Measurements from ENCODE around the gene DIP2C. TPM values are rescaled to one million over a fixed set of nuclear protein-coding genes. Genes with fewer than 3 reads are reported as not detected.
A peak's percentile ranks its signal among the peaks of the same experiment; 100 is the strongest.

The DIP2C gene
- total RNA-seq, 1 experiment from 2014 or later: 11.0 TPM

DNA sequence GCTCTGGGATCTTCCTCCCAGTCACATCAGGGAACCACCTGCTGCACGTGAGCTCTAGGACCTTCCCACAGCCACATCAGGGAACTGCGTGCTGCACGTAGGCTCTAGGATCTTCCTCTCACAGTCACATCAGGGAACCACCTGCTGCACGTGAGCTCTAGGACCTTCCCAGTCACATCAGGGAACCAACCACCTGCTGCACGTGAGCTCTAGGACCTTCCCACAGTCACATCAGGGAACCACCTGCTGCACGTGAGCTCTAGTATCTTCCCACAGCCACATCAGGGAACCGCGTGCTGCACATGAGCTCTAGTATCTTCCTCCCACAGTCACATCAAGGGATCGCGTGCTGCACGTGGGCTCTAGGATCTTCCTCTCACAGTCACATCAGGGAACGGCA lies 229.7 kb downstream of the DIP2C start:
- TF ChIP-seq, protein P1, sequence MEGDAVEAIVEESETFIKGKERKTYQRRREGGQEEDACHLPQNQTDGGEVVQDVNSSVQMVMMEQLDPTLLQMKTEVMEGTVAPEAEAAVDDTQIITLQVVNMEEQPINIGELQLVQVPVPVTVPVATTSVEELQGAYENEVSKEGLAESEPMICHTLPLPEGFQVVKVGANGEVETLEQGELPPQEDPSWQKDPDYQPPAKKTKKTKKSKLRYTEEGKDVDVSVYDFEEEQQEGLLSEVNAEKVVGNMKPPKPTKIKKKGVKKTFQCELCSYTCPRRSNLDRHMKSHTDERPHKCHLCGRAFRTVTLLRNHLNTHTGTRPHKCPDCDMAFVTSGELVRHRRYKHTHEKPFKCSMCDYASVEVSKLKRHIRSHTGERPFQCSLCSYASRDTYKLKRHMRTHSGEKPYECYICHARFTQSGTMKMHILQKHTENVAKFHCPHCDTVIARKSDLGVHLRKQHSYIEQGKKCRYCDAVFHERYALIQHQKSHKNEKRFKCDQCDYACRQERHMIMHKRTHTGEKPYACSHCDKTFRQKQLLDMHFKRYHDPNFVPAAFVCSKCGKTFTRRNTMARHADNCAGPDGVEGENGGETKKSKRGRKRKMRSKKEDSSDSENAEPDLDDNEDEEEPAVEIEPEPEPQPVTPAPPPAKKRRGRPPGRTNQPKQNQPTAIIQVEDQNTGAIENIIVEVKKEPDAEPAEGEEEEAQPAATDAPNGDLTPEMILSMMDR (IDR thresholded peaks at IDR 0.05; ENCODE audit: unreplicated experiment): no peak
- intact Hi-C loops (cut with micrococcal nuclease; ENCODE audit: unreplicated experiment): no loop called here
- no TSS peak for BruUV-seq (replicated peaks)
- H3K36me3 Mint-ChIP-seq (ENCODE audit: insufficient read depth, unreplicated experiment): no peaks in the 10 kb centered on the region
- no peak overlapping the region for H3K4me3 Mint-ChIP-seq (ENCODE audit: low read depth, unreplicated experiment)
- no peak overlapping the region for H3K27ac Mint-ChIP-seq (ENCODE audit: unreplicated experiment)
- CTCF ChIA-PET: interaction anchor here (0.7 kb wide), 2 partner anchors 60 to 348 kb away, joined by 3 to 5 read pairs; no protein-coding TSS in a partner anchor
- no peak for DNase-seq
- peaks cover 2% of the 10 kb centered on the region for H3K9me3 Mint-ChIP-seq (ENCODE audit: low read depth, unreplicated experiment)
- H3K4me1 Mint-ChIP-seq (ENCODE audit: low read depth, unreplicated experiment): peaks cover 5% of the 10 kb centered on the region
- H3K27me3 Mint-ChIP-seq (ENCODE audit: unreplicated experiment): no peaks in the 10 kb centered on the region

DNA sequence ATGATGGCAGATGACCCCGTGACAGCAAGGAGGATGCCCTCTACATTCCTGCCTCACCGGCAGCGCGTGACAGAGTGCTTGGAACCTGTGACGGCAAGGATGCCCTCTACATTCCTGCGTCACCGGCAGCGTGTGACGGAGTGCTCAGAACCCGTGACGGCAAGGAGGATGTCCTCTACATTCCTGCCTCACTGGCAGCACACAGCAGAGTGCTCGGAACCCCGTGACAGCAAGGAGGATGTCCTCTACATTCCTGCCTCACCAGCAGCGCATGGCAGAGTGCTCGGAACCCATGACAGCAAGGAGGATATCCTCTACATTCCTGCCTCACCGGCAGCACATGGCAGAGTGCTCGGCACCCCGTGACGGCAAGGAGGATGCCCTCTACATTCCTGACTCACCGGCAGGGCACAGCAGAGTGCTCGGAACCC lies 231.0 kb downstream of the DIP2C start:
- Mint-ChIP-seq H3K36me3 (ENCODE audit: insufficient read depth, unreplicated experiment) (no peaks in the 10 kb centered on the region), H3K4me3 (ENCODE audit: low read depth, unreplicated experiment) (no peak overlapping the region), H3K4me1 (ENCODE audit: low read depth, unreplicated experiment) (peaks cover 9% of the 10 kb centered on the region), H3K27me3 (ENCODE audit: unreplicated experiment) (no peaks in the 10 kb centered on the region), H3K27ac (ENCODE audit: unreplicated experiment) (no peak overlapping the region), H3K9me3 (ENCODE audit: low read depth, unreplicated experiment) (peaks cover 2% of the 10 kb centered on the region)
- TF ChIP-seq, protein P1 (IDR thresholded peaks at IDR 0.05; ENCODE audit: unreplicated experiment): no peak
- CTCF ChIA-PET: no interaction called here
- no peak for DNase-seq
- BruUV-seq (replicated peaks): no TSS peak
- intact Hi-C loops (cut with micrococcal nuclease; ENCODE audit: unreplicated experiment): no loop called here

GRCh38 chr10:456486-456885 lies 233.0 kb downstream of the DIP2C start:
- intact Hi-C loops (cut with micrococcal nuclease; ENCODE audit: unreplicated experiment): no loop called here
- no peaks in the 10 kb centered on the region for H3K36me3 Mint-ChIP-seq (ENCODE audit: insufficient read depth, unreplicated experiment)
- no peak overlapping the region for H3K27ac Mint-ChIP-seq (ENCODE audit: unreplicated experiment)
- peaks cover 9% of the 10 kb centered on the region for H3K4me1 Mint-ChIP-seq (ENCODE audit: low read depth, unreplicated experiment)
- no peaks in the 10 kb centered on the region for H3K9me3 Mint-ChIP-seq (ENCODE audit: low read depth, unreplicated experiment)
- TF ChIP-seq, protein P1 (IDR thresholded peaks at IDR 0.05; ENCODE audit: unreplicated experiment): no peak
- no peak overlapping the region for H3K4me3 Mint-ChIP-seq (ENCODE audit: low read depth, unreplicated experiment)
- no peaks in the 10 kb centered on the region for H3K27me3 Mint-ChIP-seq (ENCODE audit: unreplicated experiment)
- no TSS peak for BruUV-seq (replicated peaks)
- no peak for DNase-seq
- CTCF ChIA-PET: interaction anchor here (0.7 kb wide), 1 partner anchor 589 kb away, joined by 3 read pairs; no protein-coding TSS in a partner anchor

DNA sequence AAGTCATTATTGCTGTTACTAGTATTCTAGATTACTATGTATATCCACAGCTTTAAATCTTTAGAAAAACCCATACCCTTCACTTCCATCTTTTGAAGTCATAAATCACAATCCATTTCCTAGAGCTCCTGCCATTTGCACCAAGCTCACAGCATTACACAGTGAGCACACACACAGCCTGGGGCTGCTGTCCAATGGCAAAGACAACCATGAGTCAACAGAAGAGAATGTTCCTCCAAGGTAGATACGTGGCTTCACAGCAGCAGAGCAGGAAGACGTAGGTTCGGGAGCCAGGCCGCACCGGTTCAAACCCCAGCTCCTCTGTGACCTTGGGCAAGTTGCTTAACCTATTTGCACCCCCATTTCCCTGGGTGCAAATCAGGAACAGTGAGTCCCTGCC lies 234.6 kb downstream of the DIP2C start:
- H3K27me3 Mint-ChIP-seq (ENCODE audit: unreplicated experiment): no peaks in the 10 kb centered on the region
- CTCF ChIA-PET: no interaction called here
- TF ChIP-seq, protein P1 (IDR thresholded peaks at IDR 0.05; ENCODE audit: unreplicated experiment): no peak
- no peak overlapping the region for H3K4me3 Mint-ChIP-seq (ENCODE audit: low read depth, unreplicated experiment)
- intact Hi-C loops (cut with micrococcal nuclease; ENCODE audit: unreplicated experiment): no loop called here
- H3K4me1 Mint-ChIP-seq (ENCODE audit: low read depth, unreplicated experiment): peaks cover 9% of the 10 kb centered on the region
- BruUV-seq (replicated peaks): no TSS peak
- DNase-seq: peak; percentile 47
- H3K27ac Mint-ChIP-seq (ENCODE audit: unreplicated experiment): no peak overlapping the region
- no peaks in the 10 kb centered on the region for H3K36me3 Mint-ChIP-seq (ENCODE audit: insufficient read depth, unreplicated experiment)
- H3K9me3 Mint-ChIP-seq (ENCODE audit: low read depth, unreplicated experiment): no peaks in the 10 kb centered on the region

All from Calu3 (cell line).